K562 (cell line): ENCODE results near the gene PIGX. TPM values are rescaled to one million over a fixed set of nuclear protein-coding genes. Genes with fewer than 3 reads are reported as not detected.

Experiments
- CBFB ChIP-seq: sonication (generic); formaldehyde crosslinking; IDR thresholded peaks from 2 replicates; pipeline ENCODE4 v1.4.0; 2020; ENCODE audit warnings: mild to moderate bottlenecking, missing genetic modification reagents
- CHD7 ChIP-seq: fragments of 200-600 bp; sonication (generic); IDR thresholded peaks from one replicate; pipeline ENCODE4 v1.6.1; 2012; ENCODE audit warnings: mild to moderate bottlenecking, low read depth, low read length, inconsistent platforms
- ELF1 ChIP-seq: fragments of 200-800 bp; sonication (Bioruptor generic); IDR thresholded peaks from 2 replicates; pipeline ENCODE4 v1.6.1; 2016; ENCODE audit warnings: missing genetic modification characterization, missing compliant biosample characterization
- GATAD2A ChIP-seq: fragments of 450-650 bp; IDR thresholded peaks from 2 replicates; pipeline ENCODE4 v1.6.1; 2017
- GTF2E2 ChIP-seq: fragments of 200-800 bp; sonication (Bioruptor generic); IDR thresholded peaks from 2 replicates; pipeline ENCODE4 v1.6.1; 2016; ENCODE audit warnings: missing genetic modification characterization, missing compliant biosample characterization
- MAFF ChIP-seq: IDR thresholded peaks from 2 replicates; pipeline ENCODE4 v1.6.1; 2012; ENCODE audit warnings: low read length, improper control_type of control experiment
- MTF1 ChIP-seq: fragments of 250-450 bp; sonication (Bioruptor Pico); IDR thresholded peaks from 2 replicates; pipeline ENCODE4 v1.9.0; 2021; ENCODE audit warnings: moderate library complexity, mild to moderate bottlenecking, inconsistent platforms, borderline replicate concordance
- MXI1 ChIP-seq: IDR thresholded peaks from 2 replicates; pipeline ENCODE4 v1.6.1; 2011; ENCODE audit warnings: low read depth, mild to moderate bottlenecking, improper control_type of control experiment, low read length
- NFE2 ChIP-seq: IDR thresholded peaks from 2 replicates; pipeline ENCODE4 v1.6.1; 2014; ENCODE audit warnings: antibody characterized with exemption, low read depth
- NFXL1 ChIP-seq: fragments of 450-650 bp; formaldehyde crosslinking; IDR thresholded peaks from 2 replicates; pipeline ENCODE4 v1.4.0; 2021; ENCODE audit warnings: mild to moderate bottlenecking
- POLR2H ChIP-seq: IDR thresholded peaks from 2 replicates; pipeline ENCODE4 v1.6.1; 2016; ENCODE audit warnings: missing genetic modification characterization, low read depth, mild to moderate bottlenecking, control low read depth, missing compliant biosample characterization, moderate library complexity
- RFX1 ChIP-seq: fragments of 450-650 bp; IDR thresholded peaks from 2 replicates; pipeline ENCODE4 v1.6.1; 2016; ENCODE audit warnings: mild to moderate bottlenecking, moderate library complexity
- ZBTB2 ChIP-seq: fragments of 450-650 bp; IDR thresholded peaks from 2 replicates; pipeline ENCODE4 v1.6.1; 2016; ENCODE audit warnings: antibody characterized with exemption
- ZNF511 ChIP-seq: sonication (generic); formaldehyde crosslinking; IDR thresholded peaks from 2 replicates; pipeline ENCODE4 v1.8.0; 2022; ENCODE audit warnings: mild to moderate bottlenecking, missing genetic modification reagents
- ZNF780A ChIP-seq: fragments of 250-450 bp; sonication (Bioruptor Pico); IDR thresholded peaks from 2 replicates; pipeline ENCODE4 v1.5.0; 2021; ENCODE audit warnings: mild to moderate bottlenecking
- polyA plus RNA-seq, 8 experiments: library from polyadenylated mRNA; depleted of rRNA in 4 of 8; stranded (reverse) in 5 of 8; unstranded in 3 of 8; fragments of >200 nt; fragmentation: Nextera tagmentation in 2 of 8; fragmentation: Illumina TruSeq in 1 of 8; extraction: Ambion mirVana in 2 of 8; extraction: Trizol in 1 of 8; gene quantifications; 2 replicates each; pipeline versions ENCODE4 v1.2.1 to v1.2.3, GENCODE V29; 2011 to 2014; ENCODE audit warnings: inconsistent platforms in 1 of 8, missing spikeins in 1 of 8
- total RNA-seq, 7 experiments: library from RNA; depleted of rRNA in 6 of 7; stranded (reverse); fragments of >200 nt in 6 of 7; fragmentation: Illumina TruSeq in 2 of 7; extraction: Trizol in 2 of 7; gene quantifications; 2 replicates each; pipeline versions ENCODE4 v1.2.1 to v1.2.3, GENCODE V29; 2011 to 2021; ENCODE audit warnings: low replicate concordance in 1 of 7

Gene PIGX
- total and polyA plus RNA-seq, 9 of the 15 experiments (the other 6 are each of a cell fraction or from before 2014, with no cell fraction given) = 3.7 to 36.3 (median 26.9) TPM

- TF ChIP-seq ZBTB2 (no peak), GATAD2A (no peak), NFE2 (peak; percentile 45), ZNF780A (CRISPR knock-in tag) (no peak), MAFF (no peak), RFX1 (no peak), POLR2H (tag) (0 out of 2 replicates have a peak, but pooled peaks have one; percentile 41), CBFB (CRISPR knock-in tag) (no peak), ZNF511 (CRISPR knock-in tag) (no peak), NFXL1 (CRISPR knock-in tag) (no peak), CHD7 (no peak), MTF1 (CRISPR knock-in tag) (no peak), ELF1 (tag) (no peak), GTF2E2 (tag) (0 out of 2 replicates have a peak, but pooled peaks have one; percentile 24), MXI1 (no peak)
Observed at GRCh38 chr3:196741249-196741889, 29.2 kb downstream of the PIGX start (continued).
